ENCODE results near the gene NOSIP.

DNA sequence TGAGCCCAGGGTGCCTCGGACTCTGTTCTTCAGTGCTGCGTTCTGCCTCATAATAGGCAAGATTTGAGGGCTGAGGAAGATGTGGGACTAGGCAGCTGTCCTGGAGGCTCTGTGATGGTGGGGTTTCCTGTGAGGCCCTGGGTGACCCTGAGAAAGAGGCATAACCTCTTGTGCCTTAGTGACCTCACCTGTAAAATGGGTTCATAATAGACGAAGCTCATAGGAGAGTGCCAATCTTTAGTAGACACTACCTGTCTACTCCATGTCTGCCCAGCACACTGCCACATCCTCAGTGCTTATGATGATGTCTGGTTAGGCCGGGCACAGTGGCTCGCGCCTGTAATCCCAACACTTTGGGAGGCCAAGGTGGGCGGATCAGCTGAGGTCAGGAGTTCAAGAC, 36.2 kb upstream of the NOSIP start:
- no peak for TF ChIP-seq CTCF (IDR thresholded peaks at IDR 0.05)
- TF ChIP-seq ATF1 (CRISPR knock-in tag; IDR thresholded peaks at IDR 0.05) = no peak
- TF ChIP-seq ESRRA (CRISPR knock-in tag; IDR thresholded peaks at IDR 0.05; ENCODE audit: borderline replicate concordance) = no peak
- no peak for TF ChIP-seq ZNF263 (CRISPR knock-in tag; IDR thresholded peaks at IDR 0.05; ENCODE audit: low read depth)
- TF ChIP-seq, protein P1, sequence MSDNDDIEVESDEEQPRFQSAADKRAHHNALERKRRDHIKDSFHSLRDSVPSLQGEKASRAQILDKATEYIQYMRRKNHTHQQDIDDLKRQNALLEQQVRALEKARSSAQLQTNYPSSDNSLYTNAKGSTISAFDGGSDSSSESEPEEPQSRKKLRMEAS (CRISPR knock-in tag; IDR thresholded peaks at IDR 0.05) = no peak
- TF ChIP-seq, protein P2, sequence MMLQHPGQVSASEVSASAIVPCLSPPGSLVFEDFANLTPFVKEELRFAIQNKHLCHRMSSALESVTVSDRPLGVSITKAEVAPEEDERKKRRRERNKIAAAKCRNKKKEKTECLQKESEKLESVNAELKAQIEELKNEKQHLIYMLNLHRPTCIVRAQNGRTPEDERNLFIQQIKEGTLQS (CRISPR knock-in tag; conservative IDR thresholded peaks at IDR 0.05) = no peak
- no peak for TF ChIP-seq TEAD4 (CRISPR knock-in tag; IDR thresholded peaks at IDR 0.05)
